H9 (cell line): ENCODE measurements around the gene SIGLEC14. TPM values are rescaled to one million over a fixed set of nuclear protein-coding genes. Genes with fewer than 3 reads are reported as not detected.

Experiments
- DNase-seq: peaks from one replicate; pipeline ENCODE4 v3.0.0-alpha.2; 2017
- H2AFZ ChIP-seq: one replicate; pipeline ENCODE4 v1.6.1; 2013; ENCODE audit warnings: mild to moderate bottlenecking, low read length, control low read depth, moderate library complexity
- H2AK5ac ChIP-seq: 2 replicates; pipeline ENCODE4 v1.6.1; 2013; ENCODE audit warnings: low read length, control low read depth, mixed read lengths; ENCODE audit not compliant: insufficient read length
- H2BK120ac ChIP-seq: one replicate; pipeline ENCODE4 v1.6.1; 2013; ENCODE audit warnings: low read depth, mild to moderate bottlenecking, low read length, control low read depth, inconsistent platforms; ENCODE audit not compliant: poor library complexity, severe bottlenecking
- H2BK12ac ChIP-seq: 2 replicates; pipeline ENCODE4 v1.6.1; 2013; ENCODE audit warnings: low read length, control low read depth, mixed read lengths, low read depth; ENCODE audit not compliant: insufficient read length
- H2BK15ac ChIP-seq: 2 replicates; pipeline ENCODE4 v1.6.1; 2013; ENCODE audit warnings: low read depth, low read length, control low read depth
- H2BK20ac ChIP-seq: one replicate; pipeline ENCODE4 v1.6.1; 2013; ENCODE audit warnings: low read depth, mild to moderate bottlenecking, low read length, control low read depth, inconsistent platforms; ENCODE audit not compliant: poor library complexity, severe bottlenecking
- H2BK5ac ChIP-seq: 2 replicates; pipeline ENCODE4 v1.6.1; 2013; ENCODE audit warnings: low read length, control low read depth, mixed read lengths; ENCODE audit not compliant: insufficient read length
- H3K14ac ChIP-seq: 2 replicates; pipeline ENCODE4 v1.6.1; 2013; ENCODE audit warnings: low read length, control low read depth; ENCODE audit not compliant: insufficient read depth
- H3K18ac ChIP-seq: 2 replicates; pipeline ENCODE4 v1.6.1; 2013; ENCODE audit warnings: low read depth, mild to moderate bottlenecking, mixed read lengths, low read length, control low read depth; ENCODE audit not compliant: insufficient read length
- H3K23ac ChIP-seq: 2 replicates; pipeline ENCODE4 v1.6.1; 2013; ENCODE audit warnings: low read length, control low read depth, mixed read lengths, low read depth; ENCODE audit not compliant: insufficient read length
- H3K23me2 ChIP-seq: 2 replicates; pipeline ENCODE4 v1.6.1; 2013; ENCODE audit warnings: low read depth, mild to moderate bottlenecking, mixed read lengths, low read length, control low read depth; ENCODE audit not compliant: insufficient read length, poor library complexity, severe bottlenecking
- H3K27ac ChIP-seq: 2 replicates; pipeline ENCODE4 v1.5.1; 2013; ENCODE audit warnings: low read length, control low read depth, mixed read lengths, low read depth; ENCODE audit not compliant: insufficient read length
- H3K27me3 ChIP-seq: 2 replicates; pipeline ENCODE4 v1.6.1; 2013; ENCODE audit warnings: low read length, control low read depth, inconsistent platforms; ENCODE audit not compliant: insufficient read depth
- H3K4ac ChIP-seq: 2 replicates; pipeline ENCODE4 v1.6.1; 2013; ENCODE audit warnings: low read depth, mild to moderate bottlenecking, control low read depth, inconsistent platforms, low read length, moderate library complexity
- H3K4me1 ChIP-seq: 2 replicates; pipeline ENCODE4 v1.6.1; 2013; ENCODE audit warnings: low read length, control low read depth, inconsistent platforms; ENCODE audit not compliant: insufficient read depth
- H3K4me2 ChIP-seq: 2 replicates; pipeline ENCODE4 v1.6.1; 2013; ENCODE audit warnings: low read length, control low read depth, mixed read lengths; ENCODE audit not compliant: insufficient read length, insufficient read depth
- H3K56ac ChIP-seq: 2 replicates; pipeline ENCODE4 v1.6.1; 2013; ENCODE audit warnings: low read depth, mild to moderate bottlenecking, mixed read lengths, low read length, control low read depth; ENCODE audit not compliant: insufficient read length
- H3K79me1 ChIP-seq: 2 replicates; pipeline ENCODE4 v1.6.1; 2013; ENCODE audit warnings: low read depth, mild to moderate bottlenecking, moderate library complexity, low read length, control low read depth, inconsistent platforms; ENCODE audit not compliant: insufficient read depth, poor library complexity, severe bottlenecking
- H3K79me2 ChIP-seq: 2 replicates; pipeline ENCODE4 v1.6.1; 2013; ENCODE audit warnings: low read length, control low read depth, inconsistent platforms; ENCODE audit not compliant: insufficient read depth
- H3K9ac ChIP-seq: 2 replicates; pipeline ENCODE4 v1.6.1; 2013; ENCODE audit warnings: low read length, control low read depth, mixed read lengths; ENCODE audit not compliant: insufficient read length; ENCODE audit errors: extremely low read depth
- H3K9me3 ChIP-seq: one replicate; pipeline ENCODE4 v1.6.1; 2013; ENCODE audit warnings: low read depth, low read length, inconsistent platforms; ENCODE audit not compliant: control insufficient read depth
- H3T11ph ChIP-seq: one replicate; pipeline ENCODE4 v1.6.1; 2013; ENCODE audit warnings: mild to moderate bottlenecking, low read length, control low read depth, inconsistent platforms
- H4K20me1 ChIP-seq: one replicate; pipeline ENCODE4 v1.6.1; 2013; ENCODE audit not compliant: control insufficient read depth, insufficient read length, insufficient read depth
- H4K5ac ChIP-seq: 2 replicates; pipeline ENCODE4 v1.6.1; 2013; ENCODE audit warnings: low read depth, mild to moderate bottlenecking, mixed read lengths, low read length, control low read depth; ENCODE audit not compliant: insufficient read length
- H4K8ac ChIP-seq: replicated peaks from 2 replicates; pipeline ENCODE4 v1.6.1; 2013; ENCODE audit warnings: low read length, control low read depth, mixed read lengths, low read depth; ENCODE audit not compliant: insufficient read length
- H4K91ac ChIP-seq: 2 replicates; pipeline ENCODE4 v1.6.1; 2013; ENCODE audit warnings: low read depth, mild to moderate bottlenecking, moderate library complexity, mixed read lengths, low read length, control low read depth; ENCODE audit not compliant: insufficient read length
- H3K27ac Mint-ChIP-seq, 3 experiments: 2 replicates in 2 of 3; 3 replicates in 1 of 3; pipeline ENCODE4 v1.8.0; 2020 to 2021; ENCODE audit warnings: mixed read lengths in 3 of 3, mild to moderate bottlenecking in 1 of 3, moderate library complexity in 1 of 3
- H3K27me3 Mint-ChIP-seq: 2 replicates; pipeline ENCODE4 v1.8.0; 2021; ENCODE audit warnings: low read depth, mild to moderate bottlenecking, moderate library complexity, mixed read lengths
- H3K36me3 Mint-ChIP-seq, 3 experiments: 2 replicates in 2 of 3; 3 replicates in 1 of 3; pipeline ENCODE4 v1.8.0; 2020 to 2021; ENCODE audit warnings: low read depth in 3 of 3, mixed read lengths in 3 of 3; ENCODE audit not compliant: insufficient read depth in 1 of 3
- H3K4me1 Mint-ChIP-seq, 2 experiments: 2 replicates each; pipeline ENCODE4 v1.8.0; 2020; ENCODE audit warnings: mixed read lengths in 2 of 2
- H3K4me3 Mint-ChIP-seq, 2 experiments: 2 replicates in 1 of 2; 3 replicates in 1 of 2; pipeline ENCODE4 v1.8.0; 2020 to 2021; ENCODE audit warnings: mild to moderate bottlenecking in 2 of 2, mixed read lengths in 2 of 2, moderate library complexity in 1 of 2
- H3K9me3 Mint-ChIP-seq, 2 experiments: 2 replicates in 1 of 2; 3 replicates in 1 of 2; pipeline ENCODE4 v1.8.0; 2020; ENCODE audit warnings: mild to moderate bottlenecking in 2 of 2, mixed read lengths in 2 of 2, moderate library complexity in 1 of 2
- CTCF ChIP-seq: fragments of 200-600 bp; sonication (generic); conservative IDR thresholded peaks from 3 replicates; pipeline ENCODE4 v1.8.0; 2021; ENCODE audit warnings: antibody characterized with exemption, mild to moderate bottlenecking
- WGBS: extraction: QIAGEN DNeasy Blood & Tissue Kit; methylation state at CpG from one replicate; pipeline ENCODE4 v1.1.7; 2013; ENCODE audit warnings: missing lambda C conversion rate, low lambda C conversion rate, mixed read lengths; ENCODE audit not compliant: insufficient read length; ENCODE audit errors: extremely low coverage; 5-methylcytosine and 5-hydroxymethylcytosine counted together
- total RNA-seq: library from RNA; stranded (reverse); gene quantifications from 2 replicates; pipeline ENCODE4 v1.2.1, GENCODE V29; 2021

The SIGLEC14 gene
- total RNA-seq, 1 experiment from 2014 or later = not detected

GRCh38 chr19:51681286-51681941, 34.8 kb upstream of the SIGLEC14 start:
- Histone ChIP-seq H4K8ac (no peak overlapping the region), H3K56ac (no peak overlapping the region), H4K91ac (no peak overlapping the region), H3K4ac (no peak overlapping the region), H4K20me1 (no peaks in the 10 kb centered on the region), H2BK120ac (no peak overlapping the region), H3K27me3 (no peaks in the 10 kb centered on the region), H3K27ac (no peak overlapping the region), H3K14ac (no peak overlapping the region), H2AK5ac (no peak overlapping the region), H2BK15ac (no peak overlapping the region), H3K9ac (no peak overlapping the region), H3K18ac (no peak overlapping the region), H3K9me3 (peaks cover 13% of the 10 kb centered on the region), H3K23me2 (no peaks in the 10 kb centered on the region), H3K79me2 (no peaks in the 10 kb centered on the region), H3T11ph (no peak overlapping the region), H3K79me1 (no peaks in the 10 kb centered on the region), H3K4me2 (no peak overlapping the region), H3K23ac (no peak overlapping the region), H3K4me1 (no peaks in the 10 kb centered on the region), H2AFZ (no peak overlapping the region), H2BK5ac (no peak overlapping the region), H4K5ac (no peak overlapping the region), H2BK12ac (no peak overlapping the region), H2BK20ac (no peak overlapping the region)
- Mint-ChIP-seq H3K4me3 (no peak overlapping the region), H3K36me3 (peaks cover 4 to 10% (median 5%) of the 10 kb centered on the region in 3 experiments; a peak in 5 of 7 replicates), H3K9me3 (peaks cover 26 to 61% of the 10 kb centered on the region in 2 experiments), H3K4me1 (no peaks in the 10 kb centered on the region), H3K27ac (no peak overlapping the region), H3K27me3 (peaks cover 22% of the 10 kb centered on the region)
- no peak for TF ChIP-seq CTCF
- no peak for DNase-seq
- WGBS = no CpG with 5 or more reads among the region's 3 CpGs
